HEK293T (cell line): ENCODE data around the gene ZBTB20.

Source experiments
- ARNT ChIP-seq: fragments of 450-650 bp; IDR thresholded peaks from 2 replicates; pipeline ENCODE4 v1.6.1; 2017; ENCODE audit warnings: mild to moderate bottlenecking
- BHLHE40 ChIP-seq: fragments of 450-650 bp; IDR thresholded peaks from 2 replicates; pipeline ENCODE4 v1.6.1; 2016; ENCODE audit warnings: mild to moderate bottlenecking, moderate library complexity, borderline replicate concordance
- ELF4 ChIP-seq: fragments of 450-650 bp; IDR thresholded peaks from 2 replicates; pipeline ENCODE4 v1.6.1; 2017; ENCODE audit warnings: antibody characterized with exemption
- FOXA1 ChIP-seq: fragments of 450-650 bp; IDR thresholded peaks from 2 replicates; pipeline ENCODE4 v1.6.1; 2016; ENCODE audit warnings: mild to moderate bottlenecking
- FOXM1 ChIP-seq: fragments of 450-650 bp; IDR thresholded peaks from 2 replicates; pipeline ENCODE4 v1.6.1; 2017; ENCODE audit warnings: mild to moderate bottlenecking, borderline replicate concordance
- LEF1 ChIP-seq: fragments of 450-650 bp; IDR thresholded peaks from 2 replicates; pipeline ENCODE4 v1.6.1; 2017; ENCODE audit warnings: mild to moderate bottlenecking, borderline replicate concordance
- NFRKB ChIP-seq: fragments of 450-650 bp; IDR thresholded peaks from 2 replicates; pipeline ENCODE4 v1.6.1; 2016; ENCODE audit warnings: mild to moderate bottlenecking, moderate library complexity
- PKNOX1 ChIP-seq: fragments of 450-650 bp; IDR thresholded peaks from 2 replicates; pipeline ENCODE4 v1.6.1; 2016

DNA sequence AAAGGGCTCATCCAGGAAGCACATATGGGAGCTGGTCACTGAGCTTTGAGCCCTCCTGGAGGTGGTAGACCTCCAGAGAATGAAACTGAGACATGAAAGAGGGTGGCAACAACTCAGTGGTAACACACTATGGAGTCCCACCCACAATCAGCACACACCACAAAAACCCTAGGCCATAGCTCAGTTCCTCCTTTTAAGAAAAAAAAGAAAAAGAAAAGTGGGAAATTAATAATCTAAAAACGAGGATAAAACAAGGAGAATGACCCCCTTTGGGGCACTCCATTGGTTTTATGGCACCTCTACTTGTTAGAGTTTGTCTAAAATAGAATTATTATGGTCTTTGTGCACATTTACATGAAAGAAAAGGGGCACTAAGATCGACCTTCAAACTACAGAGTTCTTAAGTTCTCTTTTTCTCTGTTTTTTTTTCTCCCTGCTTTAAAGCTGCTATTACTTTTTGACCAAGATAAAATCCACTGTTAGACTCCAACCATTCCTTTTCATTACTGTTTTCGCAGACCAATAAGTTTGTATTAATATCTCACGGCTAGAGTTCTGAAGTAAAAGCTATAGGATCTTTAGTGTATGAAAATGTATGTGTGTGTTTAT is 40.2 kb upstream of the ZBTB20 start:
- TF ChIP-seq FOXM1 (no peak), ARNT (no peak), FOXA1 (no peak), BHLHE40 (no peak), PKNOX1 (no peak), ELF4 (no peak), NFRKB (no peak), LEF1 (no peak)
